HT-29 (cell line): ENCODE measurements around the gene MAGOH. TPM values are rescaled to one million over a fixed set of nuclear protein-coding genes. Genes with fewer than 3 reads are reported as not detected.

Source experiments
- DNase-seq: peaks from one replicate; pipeline ENCODE4 v3.0.0-alpha.2; 2015; ENCODE audit warnings: low spot score
- total RNA-seq: library from RNA; depleted of rRNA; stranded (reverse); fragments of >200 nt; shearing (Covaris generic); gene quantifications from 2 replicates; pipeline ENCODE4 v1.2.3, GENCODE V29; 2014

Gene MAGOH
- total RNA-seq, 1 experiment from 2014 or later, result 42.5 TPM

DNA sequence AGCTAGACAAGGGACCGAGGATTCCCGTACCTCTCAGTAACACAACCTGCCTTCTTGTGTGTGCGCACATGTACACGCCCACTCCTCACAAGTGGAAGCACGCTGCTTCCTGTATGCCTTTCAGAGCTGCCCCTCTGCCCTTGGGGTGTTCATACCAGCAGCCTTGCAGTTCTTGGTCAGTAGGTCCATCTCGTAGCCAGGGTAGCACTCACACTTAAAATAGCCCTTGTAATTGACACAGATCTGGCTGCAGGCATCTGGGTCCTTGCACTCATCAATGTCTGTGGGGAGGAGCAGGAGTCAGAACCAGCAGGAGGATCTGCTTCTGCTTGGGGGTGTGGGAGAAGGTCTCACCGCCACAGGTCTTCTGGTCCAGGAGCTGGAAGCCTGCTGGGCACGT lies 32.6 kb upstream of the MAGOH start:
- DNase-seq, result no peak

DNA sequence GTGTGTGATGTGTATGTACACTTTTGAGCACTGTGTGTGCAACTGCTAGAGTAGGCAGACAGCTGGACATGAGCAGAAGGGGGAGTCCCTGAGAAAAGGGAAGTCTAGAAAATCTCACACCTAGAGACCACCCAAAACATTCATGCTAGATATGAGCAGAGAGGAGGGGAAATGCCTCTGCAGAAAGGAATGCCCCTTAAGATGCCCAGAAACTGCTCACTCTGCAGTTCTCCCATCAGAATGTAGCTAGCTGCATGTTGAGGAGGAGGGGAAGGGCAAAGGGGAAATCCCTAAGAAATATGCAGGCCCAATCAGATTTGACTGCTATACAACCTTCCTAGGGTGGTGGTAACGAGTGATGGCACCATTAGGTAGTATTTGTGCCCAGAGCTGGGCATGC lies 31.8 kb upstream of the MAGOH start:
- no peak for DNase-seq

DNA sequence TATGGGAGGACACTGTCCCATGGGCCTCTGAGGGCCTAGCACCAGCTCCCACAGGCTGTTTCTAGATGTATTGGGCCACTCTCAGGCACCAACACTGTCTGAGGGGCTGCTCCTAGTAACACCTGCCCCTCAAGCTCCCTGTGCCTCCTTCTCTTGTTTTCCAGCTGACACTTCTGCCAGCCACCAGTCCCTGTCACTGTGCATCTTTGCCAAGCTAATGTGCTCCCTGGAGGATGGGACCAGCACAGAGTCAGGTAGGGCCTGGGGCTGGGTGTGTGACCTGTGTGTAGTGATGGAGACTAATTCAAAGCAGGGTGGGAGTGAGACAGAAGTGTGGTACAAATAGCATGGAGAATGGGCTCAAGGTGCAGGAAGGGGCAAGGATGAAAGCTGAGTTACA lies 29.4 kb upstream of the MAGOH start:
- DNase-seq, result no peak

DNA sequence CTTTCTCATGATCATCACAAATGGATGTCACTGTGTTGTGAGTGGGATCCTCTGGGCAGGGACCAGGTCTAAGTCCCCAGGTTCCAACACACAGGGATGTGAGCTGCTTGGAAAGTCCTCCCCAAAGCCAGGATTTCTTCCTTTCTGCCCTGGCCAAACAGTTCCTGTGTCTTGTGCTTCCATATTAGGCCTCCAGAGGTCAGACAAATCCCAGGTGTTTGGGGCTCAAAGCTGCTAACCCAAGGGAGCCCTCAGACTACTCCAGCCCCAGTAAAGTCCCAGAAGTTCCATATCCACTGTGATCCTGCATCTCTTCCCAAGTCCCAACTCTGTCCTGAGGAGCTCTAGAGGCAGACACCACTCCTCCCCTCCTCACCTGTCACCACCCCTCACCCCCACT lies 27.7 kb upstream of the MAGOH start:
- DNase-seq, result peak; percentile 47

DNA sequence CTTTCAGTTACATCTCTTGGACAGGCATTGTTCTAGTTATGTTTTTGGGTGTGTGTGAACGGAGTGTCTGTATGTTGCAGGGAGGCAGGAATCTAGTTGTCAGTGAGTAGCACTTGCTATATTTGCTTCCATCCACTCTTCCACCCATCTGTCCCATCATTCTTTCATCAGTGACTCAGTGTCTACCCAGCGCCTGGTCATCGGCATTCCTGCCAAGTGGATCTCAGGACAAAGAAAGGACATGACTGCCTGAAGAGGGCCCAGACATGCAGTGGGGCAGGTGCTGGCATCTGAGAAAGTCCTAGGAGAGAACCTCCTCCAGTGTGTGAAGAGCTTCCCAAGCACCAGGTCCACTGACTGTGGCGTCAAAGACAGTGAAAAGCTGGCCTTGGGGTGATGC lies 27.3 kb upstream of the MAGOH start:
- no peak for DNase-seq

DNA sequence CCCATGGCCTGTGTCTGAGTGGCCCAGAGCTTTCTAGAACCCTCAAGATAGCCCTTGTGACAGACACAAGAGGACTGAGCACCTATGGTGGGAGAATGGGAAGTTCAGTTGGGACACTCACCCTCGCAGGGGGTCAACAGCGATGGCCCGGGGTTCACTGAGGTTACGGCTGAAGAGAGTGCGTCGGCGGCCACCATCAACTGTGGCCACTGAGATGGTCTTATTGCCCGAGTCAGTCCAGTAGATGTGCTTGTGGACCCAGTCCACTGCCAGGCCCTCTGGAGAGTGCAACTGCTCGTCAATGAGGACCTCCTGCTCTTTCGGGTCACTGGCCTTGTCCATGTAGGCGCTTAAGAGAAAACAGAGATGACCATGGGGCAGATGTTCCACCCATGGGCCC lies 25.7 kb upstream of the MAGOH start:
- DNase-seq, result no peak

DNA sequence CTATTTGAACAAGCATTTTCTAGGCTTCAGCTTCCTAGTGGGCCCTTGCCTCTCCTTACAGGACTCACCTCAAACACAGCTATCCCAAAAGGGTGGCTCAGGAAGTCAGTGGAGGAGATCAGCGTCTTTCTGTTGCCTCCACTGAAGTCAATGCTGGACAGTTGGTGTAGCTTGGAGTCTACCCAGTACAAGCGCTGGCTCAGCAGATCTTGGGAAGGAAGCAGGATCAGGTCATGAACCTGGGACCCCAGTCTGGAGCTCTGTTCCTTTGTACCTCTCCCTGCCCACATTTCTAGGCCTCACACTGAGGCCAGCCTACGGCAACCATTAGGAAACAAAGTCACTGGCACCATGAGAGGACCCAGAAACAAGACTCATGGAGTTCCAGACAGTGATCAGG lies 23.7 kb upstream of the MAGOH start:
- DNase-seq, result no peak

DNA sequence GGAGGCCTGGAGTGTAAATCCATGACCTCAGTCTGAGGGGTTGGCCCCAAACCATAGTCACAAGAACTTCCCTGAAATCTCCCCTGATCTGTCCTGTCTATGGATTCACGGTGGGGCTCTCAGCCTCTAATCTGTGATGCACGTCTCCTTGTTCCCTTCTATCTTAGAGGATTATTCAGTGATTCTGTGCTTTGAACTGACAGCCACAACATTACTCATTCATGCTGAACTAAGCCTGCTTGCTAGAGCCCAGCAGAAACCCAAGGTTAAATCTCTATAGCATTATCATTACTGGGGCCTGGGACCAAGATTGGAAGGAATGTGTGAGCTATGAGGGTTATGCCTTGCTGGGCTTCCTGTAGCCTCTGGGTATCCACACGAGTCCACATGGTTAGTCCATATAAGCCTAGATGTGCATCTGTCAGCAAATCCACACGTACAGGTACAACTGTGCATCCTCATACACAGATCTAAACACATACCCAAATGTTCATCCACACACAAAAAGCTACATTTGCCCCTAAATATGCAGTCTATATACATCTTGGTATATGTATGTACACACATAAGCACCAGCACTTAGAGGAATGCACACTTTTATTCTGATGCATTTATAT lies 22.4 kb upstream of the MAGOH start:
- no peak for DNase-seq

DNA sequence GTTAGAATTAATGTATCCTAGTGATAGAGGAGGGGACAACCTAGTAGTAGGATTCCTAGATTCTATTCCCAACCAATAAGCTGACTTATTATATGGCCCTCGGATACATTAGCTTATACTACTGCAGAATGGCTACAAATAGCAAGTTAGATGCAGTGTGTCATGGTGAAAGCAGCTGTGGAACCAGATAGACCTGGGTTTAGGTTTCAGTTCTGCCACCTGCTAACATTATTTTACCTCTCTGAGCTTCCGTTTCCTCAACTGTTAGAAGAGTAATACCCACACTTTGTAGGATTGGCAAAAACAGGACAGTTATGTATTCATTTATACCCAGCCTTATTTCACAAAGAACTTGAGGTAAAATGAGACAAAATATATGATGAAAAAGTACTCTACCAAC lies 21.6 kb upstream of the MAGOH start:
- DNase-seq, result no peak

DNA sequence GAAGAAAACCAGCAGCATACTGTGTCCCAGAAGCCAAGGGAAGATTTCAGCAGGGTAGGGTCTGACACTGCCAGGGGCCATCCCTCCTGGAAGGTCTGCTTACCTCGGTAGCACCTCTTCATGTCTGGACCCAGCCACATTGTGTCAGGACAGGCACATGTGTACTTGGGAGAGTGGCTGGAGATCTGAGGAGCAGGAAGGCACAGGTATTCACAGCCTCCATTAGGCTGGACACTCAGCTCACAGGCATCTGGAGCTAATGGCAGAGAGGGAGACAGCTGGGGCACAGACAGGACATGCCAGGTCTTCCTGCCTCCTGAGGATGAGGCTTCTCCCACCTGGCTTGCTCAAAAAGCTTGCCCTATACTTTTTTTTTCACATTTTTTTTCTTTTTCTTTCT lies 19.9 kb upstream of the MAGOH start:
- DNase-seq, result no peak

DNA sequence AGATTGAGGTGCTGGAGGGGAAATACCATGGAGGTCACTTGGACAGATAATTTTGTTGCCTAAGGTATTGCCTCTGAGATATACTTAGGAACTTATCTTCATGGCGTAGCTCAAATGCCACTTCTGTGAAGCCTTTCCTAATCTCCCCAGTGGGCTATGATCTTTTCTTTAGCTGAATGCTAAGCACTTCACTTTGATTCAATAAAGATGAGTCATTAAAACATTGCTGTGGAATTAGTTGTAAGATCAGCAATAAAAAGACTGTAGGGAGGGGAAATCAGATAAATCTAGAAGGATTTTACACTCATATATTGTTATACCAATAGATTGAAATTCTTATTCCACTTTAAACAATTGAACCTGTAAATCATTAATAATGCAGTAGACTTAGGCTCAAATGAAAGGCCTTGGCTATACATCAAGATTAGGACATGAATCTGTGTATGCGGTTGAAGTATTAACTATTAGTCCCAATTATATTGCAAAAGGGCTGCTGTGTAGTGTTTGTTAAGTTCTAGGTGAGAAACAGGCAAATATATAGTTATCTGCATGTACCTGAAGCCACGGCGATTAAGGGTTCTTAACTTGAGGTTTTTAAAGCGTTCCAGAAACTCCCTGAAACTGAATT lies 19.2 kb upstream of the MAGOH start:
- no peak for DNase-seq

DNA sequence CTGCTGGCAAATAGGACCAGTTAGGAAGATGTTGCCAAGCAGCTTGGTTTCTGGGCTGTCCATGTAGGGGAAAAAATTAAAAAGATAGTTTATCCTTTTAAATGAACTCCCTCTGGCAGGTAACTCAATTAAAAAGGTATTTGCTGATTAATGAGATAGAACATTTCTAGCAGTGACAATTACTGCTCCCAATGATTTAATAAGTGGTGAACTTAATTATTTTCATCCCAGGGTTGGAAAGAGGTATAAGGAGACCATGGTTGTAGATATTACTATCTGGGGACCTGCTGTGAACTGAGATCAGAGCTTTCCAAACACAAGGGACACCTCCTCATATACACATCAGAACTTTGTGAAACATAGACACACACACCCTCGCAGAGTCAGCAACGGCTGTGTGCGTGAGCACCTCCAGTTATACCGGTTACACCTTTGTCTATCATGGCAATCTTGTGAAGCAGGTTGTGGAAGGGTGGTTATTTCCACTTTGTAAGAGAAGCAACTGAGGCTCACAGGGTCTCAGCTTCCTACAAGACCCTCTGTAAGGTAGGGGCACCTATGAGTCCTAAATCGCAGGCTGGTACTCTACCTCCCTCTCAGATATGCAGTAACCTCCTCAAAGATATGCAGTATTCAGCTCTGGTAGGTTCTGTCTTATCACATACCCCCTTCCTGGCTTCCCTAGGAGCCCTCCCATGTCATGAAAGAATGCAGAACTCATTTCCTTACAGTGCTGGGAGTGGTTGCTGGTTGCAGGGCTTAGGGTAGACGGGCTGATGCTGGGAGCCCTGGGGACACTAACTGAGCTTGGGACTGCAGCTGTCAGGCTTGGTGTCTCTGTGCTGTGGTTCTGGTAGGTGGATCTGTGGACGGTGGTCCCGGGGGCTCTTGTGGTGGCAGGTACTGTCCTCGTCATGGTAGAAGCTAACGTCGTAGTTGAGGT lies 18.5 kb upstream of the MAGOH start:
- no peak for DNase-seq

DNA sequence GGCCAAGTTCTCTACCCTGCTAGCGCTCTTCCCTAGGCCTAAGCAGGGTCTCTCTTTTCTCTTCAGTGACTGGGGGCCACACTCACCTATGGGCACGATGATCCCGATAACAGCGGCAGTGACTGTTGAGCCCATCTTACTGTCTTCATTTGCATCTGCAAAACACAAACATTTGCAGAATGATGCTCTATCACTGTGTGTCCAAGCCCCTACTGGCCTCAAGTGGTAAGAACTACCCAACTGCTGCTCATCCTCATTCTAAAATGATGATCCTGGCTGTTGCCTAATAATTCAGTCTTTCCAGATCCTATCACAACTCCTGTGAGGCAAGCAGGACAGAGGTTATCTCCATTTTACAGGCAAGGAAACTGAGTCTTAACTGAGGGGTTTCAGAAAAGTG lies 16.7 kb upstream of the MAGOH start:
- no peak for DNase-seq

DNA sequence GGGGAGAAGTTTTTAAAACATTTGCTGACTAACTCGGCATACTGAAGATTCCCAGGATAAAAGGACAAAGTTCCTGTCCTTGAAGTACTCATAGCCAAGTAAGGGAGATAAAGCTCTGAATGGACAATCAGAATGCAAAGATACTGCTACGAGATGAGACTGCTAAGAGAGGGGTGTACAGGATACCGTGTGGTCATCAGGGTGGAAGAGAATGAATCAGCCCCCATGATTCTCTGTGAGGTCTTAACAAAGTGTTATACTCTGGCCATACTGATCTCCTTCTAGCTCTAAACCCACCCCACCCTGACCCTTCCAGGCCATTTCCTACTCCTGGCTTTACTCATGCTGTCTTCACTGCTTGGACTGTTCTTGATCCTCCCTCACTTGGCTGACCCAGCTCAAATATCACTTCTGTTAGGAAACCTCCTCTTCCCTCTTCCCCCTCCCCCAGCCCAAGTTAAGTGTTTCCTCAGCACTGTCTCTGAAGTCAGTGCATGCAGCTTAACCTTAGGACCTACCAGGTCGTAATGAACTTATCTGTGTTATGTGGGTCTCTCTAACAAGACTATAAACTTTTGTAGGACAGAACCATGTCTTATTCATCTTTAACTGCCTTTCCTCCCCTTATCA lies 15.8 kb upstream of the MAGOH start:
- no peak for DNase-seq

DNA sequence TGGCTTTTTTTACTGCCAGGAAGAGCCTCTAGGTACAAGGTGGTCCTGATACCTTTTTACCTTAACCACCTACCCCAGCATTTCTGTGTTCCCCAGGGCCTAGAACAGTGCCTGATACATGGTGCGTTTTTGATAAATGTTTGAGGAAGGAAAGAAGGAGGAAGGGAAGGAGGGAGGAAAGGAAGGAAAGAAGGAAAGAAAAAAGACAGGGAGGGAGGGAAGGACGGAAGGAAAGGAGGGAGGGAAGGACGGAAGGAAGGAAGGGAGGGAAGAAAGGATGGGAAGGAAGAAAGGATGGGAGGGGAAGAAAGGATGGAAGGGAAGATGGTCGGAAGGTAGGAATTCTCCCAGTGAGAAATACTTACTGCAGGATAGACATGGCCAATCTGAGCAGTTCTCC lies 12.0 kb upstream of the MAGOH start:
- DNase-seq, result no peak

DNA sequence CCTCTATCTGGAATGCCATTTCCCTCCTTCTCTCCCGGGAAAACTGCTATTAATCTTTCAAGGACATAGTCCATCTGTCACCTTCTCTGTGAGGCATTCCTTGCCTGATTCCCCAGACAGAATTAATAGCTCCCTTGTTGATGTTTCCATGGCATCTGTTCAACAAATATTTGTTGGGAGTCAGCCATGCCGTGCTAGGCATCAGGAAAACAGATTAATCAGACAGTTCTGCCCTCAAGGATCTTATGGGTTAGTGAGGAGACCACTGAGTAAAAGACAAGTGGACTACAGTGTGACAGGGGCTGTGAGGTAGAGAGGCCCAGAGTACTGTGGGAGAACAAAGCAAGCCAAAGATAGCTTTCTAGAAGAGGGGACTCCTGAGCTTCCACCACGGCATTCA lies 11.4 kb upstream of the MAGOH start:
- no peak for DNase-seq

DNA sequence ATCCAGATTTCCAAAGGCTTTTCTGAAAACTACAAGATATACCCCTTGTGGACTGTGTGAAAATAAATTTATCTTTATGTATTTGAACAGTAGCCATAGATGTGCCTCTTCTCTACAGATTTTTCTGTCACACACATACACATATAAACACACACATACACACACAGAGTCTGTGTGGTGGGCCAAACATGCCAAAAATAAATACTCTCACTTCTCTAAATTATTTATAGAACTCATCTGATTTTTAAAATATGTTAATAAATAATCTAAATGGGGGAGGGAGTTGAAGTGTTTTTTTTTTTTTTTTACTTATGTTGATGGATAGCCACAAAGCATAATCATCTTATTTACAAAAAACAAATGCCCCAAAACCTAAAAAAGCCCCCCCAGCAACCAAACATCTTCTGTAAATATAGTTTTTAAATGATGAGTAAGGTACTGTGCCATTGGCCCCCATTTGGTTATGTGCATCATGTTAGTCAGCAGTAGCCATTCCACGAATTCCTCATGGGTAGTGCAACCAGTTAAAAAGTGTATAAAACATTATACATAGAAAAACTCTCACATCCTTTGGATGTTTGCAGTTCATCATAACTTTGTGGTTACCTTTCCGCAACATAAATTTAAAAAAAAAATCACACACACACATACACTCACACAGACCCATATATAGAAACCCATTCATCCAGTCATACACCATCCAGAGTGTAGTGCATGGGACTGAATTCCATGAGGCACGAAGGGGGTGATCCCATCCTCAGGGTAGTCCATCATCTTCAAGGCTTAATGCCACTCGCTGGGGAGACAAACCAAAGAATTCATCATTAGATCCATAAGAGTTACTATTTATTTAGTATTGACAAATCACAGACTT lies 8.2 kb upstream of the MAGOH start:
- DNase-seq, result no peak

DNA sequence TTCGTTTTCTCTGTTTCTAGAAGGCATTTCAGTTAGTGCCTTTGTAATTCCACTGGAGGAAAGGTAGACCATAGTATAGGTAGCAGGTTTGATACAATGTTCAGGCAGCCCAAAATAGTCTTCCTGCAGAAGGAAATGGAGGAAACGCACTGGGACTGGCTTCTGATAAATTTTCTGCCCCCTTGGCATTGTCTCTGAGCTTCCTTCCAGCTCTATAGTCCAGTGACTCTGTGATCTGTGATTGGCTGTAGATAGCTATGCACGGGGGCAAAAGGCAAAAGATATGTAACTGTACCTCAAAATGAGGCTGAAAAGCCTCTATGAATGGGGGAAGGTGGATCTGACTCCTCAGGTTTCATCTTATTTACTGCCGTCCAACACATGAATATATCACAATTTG lies 5.8 kb upstream of the MAGOH start:
- DNase-seq, result no peak

DNA sequence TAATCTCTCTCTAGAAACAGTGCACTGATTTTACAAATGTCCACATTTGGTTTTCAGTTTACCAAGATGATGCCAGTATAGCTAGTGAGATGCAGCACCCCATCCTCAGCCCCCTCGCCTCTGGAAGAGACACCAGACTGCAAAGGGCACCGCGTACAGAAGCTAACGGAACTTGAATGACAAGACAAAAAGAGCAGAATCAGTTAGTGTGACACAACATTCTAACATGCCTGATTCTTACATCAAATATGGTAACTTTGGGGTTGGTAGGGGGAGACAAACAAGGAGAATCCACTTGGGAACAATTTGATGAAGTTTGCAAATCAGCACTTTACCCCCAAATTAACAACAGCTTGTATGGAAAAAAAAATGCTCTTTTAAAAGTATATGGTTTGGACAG lies 4.1 kb upstream of the MAGOH start:
- DNase-seq, result no peak

DNA sequence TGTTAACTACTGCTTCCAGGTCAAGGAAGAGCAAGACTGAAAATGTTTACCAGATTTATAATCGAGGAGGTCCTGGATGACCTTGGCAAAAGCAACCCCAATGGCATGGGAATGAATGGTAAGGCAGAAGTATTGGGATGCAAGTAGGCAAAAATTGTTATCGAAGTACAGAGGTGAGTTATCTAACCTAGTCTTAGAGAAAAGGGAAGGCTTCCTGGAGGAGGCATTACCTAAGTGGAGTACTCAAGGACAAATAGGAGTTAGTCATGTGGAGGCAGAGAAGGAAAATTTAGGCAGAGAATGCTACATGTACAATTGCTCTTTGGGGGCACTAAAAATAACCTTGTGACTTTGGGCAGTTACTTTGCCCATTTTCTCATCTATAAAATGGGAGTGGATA lies 3.5 kb upstream of the MAGOH start:
- DNase-seq, result no peak

DNA sequence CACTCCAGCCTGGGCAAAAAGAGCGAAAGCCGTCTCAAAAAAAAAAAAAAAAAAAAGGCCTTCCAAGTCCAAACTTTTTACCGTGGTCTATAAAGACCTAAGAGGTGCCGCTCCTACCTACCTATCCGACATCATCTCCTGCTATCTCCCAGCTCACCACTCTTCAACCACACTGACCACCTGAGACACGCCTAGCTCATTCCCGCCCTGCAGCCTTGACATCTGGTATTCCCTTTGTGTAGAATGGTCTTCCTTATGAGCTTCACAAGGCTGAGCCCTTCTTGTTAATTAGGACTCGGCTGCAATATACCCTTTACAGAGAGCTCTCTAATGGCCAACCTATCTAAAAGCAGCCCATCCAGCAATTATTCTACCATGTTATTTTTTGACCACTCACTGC lies 680 bp downstream of the MAGOH start:
- DNase-seq, result peak; percentile 19

DNA sequence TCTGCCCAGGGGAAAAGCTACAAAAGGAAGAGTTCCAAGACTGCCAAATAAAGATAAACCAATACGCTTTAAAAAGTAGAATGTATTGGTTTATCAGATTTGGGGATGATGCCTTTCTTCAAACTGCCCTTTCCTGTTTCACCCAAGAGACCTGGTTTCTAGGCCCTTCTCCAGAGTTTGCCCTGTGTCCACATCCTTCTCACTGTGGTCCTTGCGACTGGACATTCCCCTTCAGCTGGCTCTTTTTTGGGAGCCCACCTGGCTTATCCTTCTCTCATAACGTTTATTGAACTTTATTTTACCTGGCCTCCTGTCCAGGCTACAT lies 17.4 kb downstream of the MAGOH start:
- DNase-seq, result no peak
